ENCODE data around the gene ARL13B. TPM values are rescaled to one million over a fixed set of nuclear protein-coding genes. Genes with fewer than 3 reads are reported as not detected.

Gene ARL13B
- total RNA-seq, 2 donors from 2014 or later, result 8.4 to 12.6 TPM

GRCh38 chr3:94093151-94093550, 113.2 kb downstream of the ARL13B start:
- no peak overlapping the region for H3K4me3 ChIP-seq
- no peak for TF ChIP-seq CTCF (IDR thresholded peaks at IDR 0.05)
- H3K27me3 ChIP-seq (replicated peaks; ENCODE audit: insufficient read depth), result no peaks in the 10 kb centered on the region
- H3K36me3 ChIP-seq, result peaks cover 24% of the 10 kb centered on the region
- no peaks in the 10 kb centered on the region for H3K4me1 ChIP-seq (ENCODE audit: control insufficient read depth in 1 of 2, low read depth in 2 of 2)
- DNase-seq (ENCODE audit: low spot score), result no peak
- no peaks in the 10 kb centered on the region for H3K9me3 ChIP-seq
- ATAC-seq (ENCODE audit: insufficient number of reproducible peaks, low FRiP score, low read depth), result no peak
- H3K27ac ChIP-seq, result no peak overlapping the region

- Histone ChIP-seq H3K9me3 (no peaks in the 10 kb centered on the region), H3K27ac (no peak overlapping the region), H3K27me3 (replicated peaks; ENCODE audit: insufficient read depth) (no peaks in the 10 kb centered on the region), H3K4me1 (ENCODE audit: control insufficient read depth in 1 of 2, low read depth in 2 of 2) (no peaks in the 10 kb centered on the region), H3K36me3 (peaks cover 35% of the 10 kb centered on the region), H3K4me3 (no peak overlapping the region)
- ATAC-seq (ENCODE audit: insufficient number of reproducible peaks, low FRiP score, low read depth) (no peak), DNase-seq (ENCODE audit: low spot score) (no peak)
- TF ChIP-seq CTCF (IDR thresholded peaks at IDR 0.05), result no peak
Observed at GRCh38 chr3:94095111-94095510, 115.2 kb downstream of the ARL13B start.

- H3K36me3 ChIP-seq, result peaks cover 39% of the 10 kb centered on the region
- H3K4me3 ChIP-seq, result no peak overlapping the region
- H3K9me3 ChIP-seq, result no peaks in the 10 kb centered on the region
- no peaks in the 10 kb centered on the region for H3K4me1 ChIP-seq (ENCODE audit: control insufficient read depth in 1 of 2, low read depth in 2 of 2)
- ATAC-seq (ENCODE audit: insufficient number of reproducible peaks, low FRiP score, low read depth) (no peak), DNase-seq (ENCODE audit: low spot score) (no peak)
- H3K27me3 ChIP-seq (replicated peaks; ENCODE audit: insufficient read depth), result no peaks in the 10 kb centered on the region
- no peak overlapping the region for H3K27ac ChIP-seq
- TF ChIP-seq CTCF (IDR thresholded peaks at IDR 0.05), result no peak
Observed at GRCh38 chr3:94098452-94098851, 118.5 kb downstream of the ARL13B start.

- Histone ChIP-seq H3K4me1 (ENCODE audit: control insufficient read depth in 1 of 2, low read depth in 2 of 2) (no peaks in the 10 kb centered on the region), H3K36me3 (peaks cover 39% of the 10 kb centered on the region), H3K9me3 (no peaks in the 10 kb centered on the region), H3K27me3 (replicated peaks; ENCODE audit: insufficient read depth) (no peaks in the 10 kb centered on the region), H3K27ac (no peak overlapping the region), H3K4me3 (no peak overlapping the region)
- no peak for ATAC-seq (ENCODE audit: insufficient number of reproducible peaks, low FRiP score, low read depth)
- TF ChIP-seq CTCF (IDR thresholded peaks at IDR 0.05), result no peak
- no peak for DNase-seq (ENCODE audit: low spot score)
Observed at GRCh38 chr3:94099311-94099710, 119.4 kb downstream of the ARL13B start.

GRCh38 chr3:94101860-94102259, 121.9 kb downstream of the ARL13B start:
- Histone ChIP-seq H3K9me3 (no peaks in the 10 kb centered on the region), H3K4me3 (no peak overlapping the region), H3K4me1 (ENCODE audit: control insufficient read depth in 1 of 2, low read depth in 2 of 2) (no peaks in the 10 kb centered on the region), H3K27ac (no peak overlapping the region), H3K27me3 (replicated peaks; ENCODE audit: insufficient read depth) (no peaks in the 10 kb centered on the region), H3K36me3 (peaks cover 21% of the 10 kb centered on the region)
- no peak for TF ChIP-seq CTCF (IDR thresholded peaks at IDR 0.05)
- DNase-seq (ENCODE audit: low spot score) (no peak), ATAC-seq (ENCODE audit: insufficient number of reproducible peaks, low FRiP score, low read depth) (no peak)

Other genes with a start within 250 kb of the ARL13B start
- 100 to 1,000 TPM; 122 to 180 TPM for gene PROS1, start 6.3 kb upstream of the ARL13B start, total RNA-seq
- not detected for gene STX19, start 48.4 kb downstream of the ARL13B start, total RNA-seq
- 1 to 10 TPM; 4.5 to 8.0 TPM for gene DHFR2, start 82.8 kb downstream of the ARL13B start, total RNA-seq
- 10 to 100 TPM; 14.4 to 15.8 TPM for gene NSUN3, start 82.9 kb downstream of the ARL13B start, total RNA-seq